Fibroblast of mammary gland (primary cell): ENCODE data around the gene ZNF12.

Source experiments
- DNase-seq: peaks from one replicate; pipeline ENCODE4 v3.0.0-alpha.2; 2010; ENCODE audit warnings: low read depth
- H3K4me3 ChIP-seq: 2 replicates; pipeline ENCODE4 v1.5.1; 2011; ENCODE audit warnings: low read depth, mild to moderate bottlenecking, low read length, moderate library complexity; ENCODE audit not compliant: control insufficient read depth
- TF ChIP-seq, protein P1 (sequence below): conservative IDR thresholded peaks from 2 replicates; pipeline ENCODE4 v1.5.1; 2011; ENCODE audit warnings: low read depth, low read length, inconsistent platforms; ENCODE audit not compliant: control insufficient read depth, insufficient read depth

Gene ZNF12

DNA sequence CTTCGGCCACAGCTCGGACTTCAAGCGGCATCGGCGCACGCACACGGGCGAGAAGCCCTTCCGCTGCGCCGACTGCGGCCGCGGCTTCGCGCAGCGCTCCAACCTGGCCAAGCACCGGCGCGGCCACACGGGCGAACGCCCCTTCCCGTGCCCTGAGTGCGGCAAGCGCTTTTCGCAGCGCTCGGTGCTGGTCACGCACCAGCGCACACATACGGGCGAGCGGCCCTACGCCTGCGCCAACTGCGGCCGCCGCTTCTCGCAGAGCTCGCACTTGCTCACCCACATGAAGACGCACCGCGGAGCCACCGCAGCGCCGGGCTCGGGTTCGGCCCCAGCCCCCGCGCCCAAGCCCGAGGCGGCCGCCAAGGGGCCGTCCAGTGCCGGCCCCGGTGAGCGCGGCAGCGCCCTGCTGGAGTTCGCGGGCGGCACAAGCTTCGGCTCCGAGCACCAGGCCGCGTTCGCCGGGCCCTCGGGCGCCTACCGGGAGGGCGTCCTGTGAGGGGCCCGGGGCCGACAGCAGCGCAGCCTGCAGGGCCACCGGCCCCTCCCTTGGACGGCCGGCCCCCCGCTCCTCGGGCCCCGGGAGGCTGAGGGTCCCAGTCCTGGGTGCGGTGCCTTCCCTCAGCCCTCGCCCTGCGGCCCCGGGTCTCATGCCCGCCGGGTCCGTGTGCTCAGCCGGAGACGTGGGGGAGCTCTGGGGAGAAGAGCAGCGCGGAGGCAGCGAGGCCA lies 52.5 kb downstream of the ZNF12 start:
- no peak overlapping the region for H3K4me3 ChIP-seq
- TF ChIP-seq, protein P1, sequence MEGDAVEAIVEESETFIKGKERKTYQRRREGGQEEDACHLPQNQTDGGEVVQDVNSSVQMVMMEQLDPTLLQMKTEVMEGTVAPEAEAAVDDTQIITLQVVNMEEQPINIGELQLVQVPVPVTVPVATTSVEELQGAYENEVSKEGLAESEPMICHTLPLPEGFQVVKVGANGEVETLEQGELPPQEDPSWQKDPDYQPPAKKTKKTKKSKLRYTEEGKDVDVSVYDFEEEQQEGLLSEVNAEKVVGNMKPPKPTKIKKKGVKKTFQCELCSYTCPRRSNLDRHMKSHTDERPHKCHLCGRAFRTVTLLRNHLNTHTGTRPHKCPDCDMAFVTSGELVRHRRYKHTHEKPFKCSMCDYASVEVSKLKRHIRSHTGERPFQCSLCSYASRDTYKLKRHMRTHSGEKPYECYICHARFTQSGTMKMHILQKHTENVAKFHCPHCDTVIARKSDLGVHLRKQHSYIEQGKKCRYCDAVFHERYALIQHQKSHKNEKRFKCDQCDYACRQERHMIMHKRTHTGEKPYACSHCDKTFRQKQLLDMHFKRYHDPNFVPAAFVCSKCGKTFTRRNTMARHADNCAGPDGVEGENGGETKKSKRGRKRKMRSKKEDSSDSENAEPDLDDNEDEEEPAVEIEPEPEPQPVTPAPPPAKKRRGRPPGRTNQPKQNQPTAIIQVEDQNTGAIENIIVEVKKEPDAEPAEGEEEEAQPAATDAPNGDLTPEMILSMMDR = no peak
- DNase-seq = no peak

DNA sequence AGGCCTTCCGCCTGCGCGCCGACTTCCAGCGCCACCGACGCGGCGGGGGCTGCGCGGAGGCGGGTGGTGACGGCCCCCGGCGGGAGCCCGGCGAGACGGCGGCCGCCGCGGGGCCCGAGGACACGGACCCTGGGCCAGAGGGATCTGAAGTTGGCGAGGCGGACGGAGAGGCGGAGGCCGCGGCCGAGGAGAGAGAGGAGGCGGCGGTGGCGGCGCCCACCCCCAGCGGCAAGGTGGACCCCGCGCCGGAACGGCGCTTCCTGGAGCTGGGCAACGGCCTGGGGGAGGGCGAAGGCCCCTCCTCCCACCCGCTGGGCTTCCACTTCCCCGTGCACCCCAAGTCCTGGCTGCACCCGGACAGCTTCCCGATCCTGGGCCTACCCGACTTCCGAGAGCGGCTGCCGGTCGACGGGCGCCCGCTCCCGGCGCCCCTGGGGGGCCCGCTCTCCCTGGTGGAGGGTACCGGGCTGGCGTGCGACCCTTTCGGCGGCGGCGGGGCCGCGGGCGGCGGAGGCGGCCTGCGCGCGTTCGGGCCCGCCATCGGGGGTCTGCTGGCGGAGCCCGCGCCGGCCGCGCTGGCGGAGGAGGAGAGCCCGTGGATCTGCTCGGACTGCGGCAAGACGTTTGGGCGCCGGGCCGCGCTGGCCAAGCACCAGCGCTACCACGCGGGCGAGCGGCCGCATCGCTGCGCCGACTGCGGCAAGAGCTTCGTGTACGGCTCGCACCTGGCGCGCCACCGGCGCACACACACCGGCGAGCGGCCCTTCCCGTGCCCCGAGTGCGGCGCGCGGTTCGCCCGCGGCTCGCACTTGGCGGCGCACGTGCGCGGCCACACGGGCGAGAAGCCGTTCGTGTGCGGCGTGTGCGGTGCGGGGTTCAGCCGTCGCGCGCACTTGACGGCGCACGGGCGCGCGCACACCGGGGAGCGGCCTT lies 53.4 kb downstream of the ZNF12 start:
- no peak for DNase-seq
- no peak overlapping the region for H3K4me3 ChIP-seq
- TF ChIP-seq, protein P1 = no peak

DNA sequence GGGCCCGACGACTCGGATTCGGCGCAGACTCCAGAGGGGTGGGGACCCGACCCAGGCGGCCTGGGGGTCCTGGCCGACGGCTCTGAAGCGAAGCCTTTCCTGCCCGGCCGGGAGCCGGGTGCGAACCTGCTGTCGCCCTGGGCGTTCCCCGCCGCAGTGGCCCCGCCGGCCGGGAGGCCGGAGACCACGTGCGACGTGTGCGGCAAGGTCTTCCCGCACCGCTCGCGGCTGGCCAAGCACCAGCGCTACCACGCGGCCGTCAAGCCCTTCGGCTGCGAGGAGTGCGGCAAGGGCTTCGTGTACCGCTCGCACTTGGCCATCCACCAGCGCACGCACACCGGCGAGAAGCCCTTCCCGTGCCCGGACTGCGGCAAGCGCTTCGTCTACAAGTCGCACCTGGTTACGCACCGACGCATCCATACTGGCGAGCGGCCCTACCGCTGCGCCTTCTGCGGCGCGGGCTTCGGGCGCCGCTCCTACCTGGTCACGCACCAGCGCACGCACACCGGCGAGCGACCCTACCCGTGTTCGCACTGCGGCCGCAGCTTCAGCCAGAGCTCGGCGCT lies 54.2 kb downstream of the ZNF12 start:
- no peak for DNase-seq
- TF ChIP-seq, protein P1 = no peak
- no peak overlapping the region for H3K4me3 ChIP-seq

DNA sequence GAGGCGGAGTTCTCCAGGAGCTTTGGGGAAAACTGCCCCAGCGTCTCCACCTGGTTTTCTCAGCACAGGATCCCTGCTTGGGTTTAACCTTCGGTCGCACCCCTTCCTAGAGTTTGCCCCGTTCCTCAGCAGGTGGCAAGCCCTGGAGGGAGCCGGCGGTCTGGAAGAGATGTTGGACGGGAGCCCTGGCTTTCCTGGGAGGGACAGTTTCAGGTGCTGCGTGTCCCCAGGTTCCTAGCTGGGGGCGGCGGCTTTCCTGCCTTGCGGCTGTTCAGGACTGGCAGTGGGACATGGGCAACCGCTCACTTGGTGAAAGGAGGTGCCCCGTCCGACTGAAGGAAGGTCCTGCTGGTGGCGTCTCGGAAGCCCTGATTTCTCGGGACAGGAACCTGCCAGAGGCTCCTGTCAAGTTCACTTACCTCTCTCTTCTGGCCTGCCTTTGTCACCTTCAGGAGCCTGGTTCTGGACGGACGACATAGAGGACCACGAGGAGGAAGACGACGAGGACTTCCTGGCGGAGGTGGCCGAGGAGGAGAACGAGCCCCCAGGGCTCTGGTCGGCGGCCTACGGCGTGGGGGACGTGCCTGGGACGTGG lies 54.8 kb downstream of the ZNF12 start:
- DNase-seq = no peak
- TF ChIP-seq, protein P1 = no peak
- H3K4me3 ChIP-seq = no peak overlapping the region

DNA sequence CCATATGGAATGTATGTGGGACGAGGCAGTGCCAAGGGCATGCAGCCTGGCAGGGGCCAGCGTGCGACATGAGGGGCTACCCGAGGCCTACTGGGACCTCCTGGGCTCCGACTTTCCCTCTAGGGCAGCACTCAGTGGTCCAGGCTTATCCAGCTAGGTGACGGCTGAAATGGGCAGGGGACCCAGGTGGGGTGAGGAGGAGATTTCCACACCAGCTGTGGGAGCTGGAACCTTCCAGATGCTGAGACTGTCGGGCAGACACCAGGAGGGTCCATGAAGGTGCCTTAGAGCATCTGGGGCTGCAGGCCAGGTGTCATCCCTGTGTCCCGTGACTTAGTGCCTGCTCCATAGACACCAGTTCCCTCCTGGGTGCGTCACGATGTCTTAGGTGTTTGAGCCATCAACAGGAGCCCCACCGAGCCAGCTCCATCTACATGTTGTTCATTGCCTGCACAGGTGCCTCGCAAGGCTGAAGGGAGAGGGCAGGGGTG lies 56.2 kb downstream of the ZNF12 start:
- TF ChIP-seq, protein P1 = no peak
- H3K4me3 ChIP-seq = no peak overlapping the region
- no peak for DNase-seq

DNA sequence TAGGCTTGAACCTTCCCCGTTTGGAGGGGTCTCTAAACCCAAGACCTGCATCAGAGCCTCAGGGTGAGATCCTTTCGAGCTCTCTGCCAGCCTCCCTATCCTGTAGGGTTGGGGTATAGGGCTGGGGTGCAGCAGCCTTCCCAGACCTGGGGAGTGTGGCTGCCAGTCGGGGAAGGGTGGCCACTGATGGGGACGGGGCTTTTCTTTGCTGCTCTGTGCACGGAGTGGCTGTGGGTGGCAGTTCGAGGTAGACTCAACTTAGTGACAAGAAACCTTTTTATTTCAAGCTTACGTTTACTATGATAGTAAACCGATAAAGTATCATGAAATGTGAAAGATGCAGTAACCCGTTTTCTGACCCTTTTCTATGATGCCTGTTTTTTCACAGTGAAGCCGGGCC lies 56.7 kb downstream of the ZNF12 start:
- no peak overlapping the region for H3K4me3 ChIP-seq
- no peak for DNase-seq
- TF ChIP-seq, protein P1 = no peak
